H1 (cell line): Measurements from ENCODE around the gene SLX9. TPM values are rescaled to one million over a fixed set of nuclear protein-coding genes. Genes with fewer than 3 reads are reported as not detected.
A peak's percentile ranks its signal among the peaks of the same experiment; 100 is the strongest.

Source experiments
- CTCF ChIA-PET: fragments of 300-600 bp; sonication (Branson Sonifier 250); formaldehyde crosslinking; loops from one replicate; lab custom pipeline; 2021; ENCODE audit not compliant: partially characterized antibody; lab: Charles Lee
- POLR2A ChIA-PET: fragments of 300-600 bp; sonication (Branson Sonifier 250); formaldehyde crosslinking; loops from one replicate; lab custom pipeline; 2021; ENCODE audit warnings: inconsistent platforms; ENCODE audit not compliant: partially characterized antibody; lab: Charles Lee
- DNase-seq, 2 experiments: peaks; one replicate each; pipeline versions ENCODE4 v3.0.0 to v3.0.0-alpha.2; 2010 to 2022; ENCODE audit warnings: low spot score in 2 of 2, low read depth in 1 of 2, mixed read lengths in 1 of 2
- FAIRE-seq: peaks from 2 replicates; lab custom pipeline; 2011; peaks lifted over from hg19 to GRCh38; lab: Jason Lieb, UNC
- H2AFZ ChIP-seq: 2 replicates; pipeline ENCODE4 v1.8.1; 2012; ENCODE audit warnings: low read length, inconsistent platforms
- H2AK5ac ChIP-seq: 2 replicates; pipeline ENCODE4 v1.6.1; 2013; ENCODE audit warnings: low read depth, low read length
- H2BK120ac ChIP-seq: replicated peaks from 2 replicates; pipeline ENCODE3; 2013; ENCODE audit warnings: low read depth, low read length, inconsistent platforms
- H2BK12ac ChIP-seq: 2 replicates; pipeline ENCODE4 v1.6.1; 2013; ENCODE audit warnings: low read depth, low read length
- H2BK15ac ChIP-seq: 2 replicates; pipeline ENCODE4 v1.6.1; 2013; ENCODE audit warnings: low read length
- H2BK20ac ChIP-seq: 2 replicates; pipeline ENCODE4 v1.6.1; 2013; ENCODE audit warnings: low read length
- H2BK5ac ChIP-seq: 2 replicates; pipeline ENCODE4 v1.6.1; 2013; ENCODE audit warnings: low read depth, low read length
- H3K14ac ChIP-seq: 2 replicates; pipeline ENCODE4 v1.6.1; 2013; ENCODE audit warnings: inconsistent platforms; ENCODE audit not compliant: insufficient read length
- H3K18ac ChIP-seq: 2 replicates; pipeline ENCODE4 v1.6.1; 2013; ENCODE audit warnings: low read length; ENCODE audit errors: extremely low read depth
- H3K23ac ChIP-seq: 2 replicates; pipeline ENCODE4 v1.6.1; 2013; ENCODE audit warnings: inconsistent platforms; ENCODE audit not compliant: insufficient read length
- H3K23me2 ChIP-seq: 2 replicates; pipeline ENCODE4 v1.6.1; 2013; ENCODE audit warnings: low read depth, low read length
- H3K27ac ChIP-seq: 2 replicates; pipeline ENCODE4 v1.6.1; 2011; ENCODE audit warnings: low read depth, low read length, inconsistent platforms
- H3K27me3 ChIP-seq, 4 experiments: replicated peaks in 1 of 4; 1 replicate in 1 of 4; 2 replicates in 3 of 4; pipeline versions ENCODE4 v1.6.1 to v1.8.1; 2011 to 2013; ENCODE audit warnings: low read length in 3 of 4, mild to moderate bottlenecking in 3 of 4, inconsistent platforms in 2 of 4, mixed read lengths in 2 of 4, moderate library complexity in 1 of 4; ENCODE audit not compliant: control insufficient read depth in 3 of 4, insufficient read depth in 3 of 4; ENCODE audit errors: extremely low read depth in 1 of 4
- H3K36me3 ChIP-seq, 4 experiments: 2 replicates each; pipeline versions ENCODE4 v1.6.1 to v1.8.1; 2011 to 2013; ENCODE audit warnings: mild to moderate bottlenecking in 4 of 4, low read length in 3 of 4, moderate library complexity in 2 of 4, control low read depth in 1 of 4, inconsistent platforms in 1 of 4; ENCODE audit not compliant: insufficient read depth in 4 of 4, control insufficient read depth in 2 of 4
- H3K4ac ChIP-seq: replicated peaks from 2 replicates; pipeline ENCODE3; 2013; ENCODE audit warnings: low read length, low read depth, mixed read lengths, inconsistent platforms; ENCODE audit not compliant: insufficient read length
- H3K4me1 ChIP-seq, 4 experiments: replicated peaks in 1 of 4; 1 replicate in 1 of 4; 2 replicates in 3 of 4; pipeline versions ENCODE4 v1.6.1 to v1.8.1; 2011 to 2013; ENCODE audit warnings: low read length in 3 of 4, inconsistent platforms in 2 of 4, mixed read lengths in 1 of 4; ENCODE audit not compliant: insufficient read depth in 4 of 4, control insufficient read depth in 3 of 4
- H3K4me2 ChIP-seq, 2 experiments: 2 replicates each; pipeline versions ENCODE4 v1.6.1 to v1.8.1; 2011 to 2013; ENCODE audit warnings: low read depth in 2 of 2, low read length in 2 of 2, control low read depth in 1 of 2, inconsistent platforms in 1 of 2, mild to moderate bottlenecking in 1 of 2; ENCODE audit not compliant: insufficient read depth in 1 of 2
- H3K4me3 ChIP-seq, 4 experiments: fragments of 200-600, 300-600 bp in 1 of 4; sonication (generic), shearing (Covaris generic), sonication (Bioruptor Twin) in 1 of 4; 2 replicates each; pipeline versions ENCODE4 v1.5.1 to v1.8.1; 2011 to 2016; ENCODE audit warnings: low read length in 4 of 4, low read depth in 3 of 4, control low read depth in 2 of 4, inconsistent platforms in 2 of 4, mild to moderate bottlenecking in 2 of 4, mixed read lengths in 1 of 4, moderate library complexity in 1 of 4; ENCODE audit not compliant: insufficient read depth in 2 of 4; ENCODE audit errors: extremely low read depth in 1 of 4
- H3K56ac ChIP-seq: replicated peaks from 2 replicates; pipeline ENCODE3; 2013; ENCODE audit warnings: low read depth, mild to moderate bottlenecking, mixed read lengths, low read length, inconsistent platforms; ENCODE audit not compliant: insufficient read length
- H3K79me1 ChIP-seq: 2 replicates; pipeline ENCODE4 v1.6.1; 2013; ENCODE audit warnings: low read depth, low read length, control low read depth
- H3K79me2 ChIP-seq, 2 experiments: 2 replicates each; pipeline versions ENCODE4 v1.6.1 to v1.8.1; 2012 to 2013; ENCODE audit warnings: low read length in 2 of 2, mild to moderate bottlenecking in 2 of 2, inconsistent platforms in 1 of 2; ENCODE audit not compliant: insufficient read depth in 2 of 2, control insufficient read depth in 1 of 2
- H3K9ac ChIP-seq, 4 experiments: replicated peaks in 1 of 4; 1 replicate in 1 of 4; 2 replicates in 3 of 4; pipeline versions ENCODE4 v1.6.1 to v1.8.1; 2011 to 2013; ENCODE audit warnings: low read depth in 3 of 4, low read length in 3 of 4, control low read depth in 2 of 4, mild to moderate bottlenecking in 2 of 4, moderate library complexity in 2 of 4, inconsistent platforms in 1 of 4; ENCODE audit errors: extremely low read depth in 1 of 4
- H3K9me3 ChIP-seq, 2 experiments: 2 replicates each; pipeline versions ENCODE4 v1.6.1 to v1.8.1; 2012 to 2013; ENCODE audit warnings: mild to moderate bottlenecking in 2 of 2, moderate library complexity in 2 of 2, control low read depth in 1 of 2, inconsistent platforms in 1 of 2, low read depth in 1 of 2, low read length in 1 of 2, mixed read lengths in 1 of 2; ENCODE audit not compliant: insufficient read depth in 2 of 2
- H4K20me1 ChIP-seq, 2 experiments: replicated peaks in 1 of 2; 2 replicates each; pipeline versions ENCODE3 to v1.8.1; 2011 to 2013; ENCODE audit warnings: inconsistent platforms in 2 of 2, low read length in 2 of 2, mild to moderate bottlenecking in 1 of 2; ENCODE audit not compliant: insufficient read depth in 2 of 2, control insufficient read depth in 1 of 2
- H4K5ac ChIP-seq: 2 replicates; pipeline ENCODE4 v1.6.1; 2013; ENCODE audit warnings: low read length, low read depth, mixed read lengths, inconsistent platforms; ENCODE audit not compliant: insufficient read length
- H4K8ac ChIP-seq: 2 replicates; pipeline ENCODE4 v1.8.0; 2013; ENCODE audit warnings: mild to moderate bottlenecking, moderate library complexity, low read length, inconsistent platforms; ENCODE audit not compliant: insufficient read depth; ENCODE audit errors: extremely low read depth
- H4K91ac ChIP-seq: replicated peaks from 2 replicates; pipeline ENCODE3; 2013; ENCODE audit warnings: low read length, mixed read lengths, inconsistent platforms; ENCODE audit not compliant: insufficient read length
- BACH1 ChIP-seq: IDR thresholded peaks from 2 replicates; pipeline ENCODE4 v1.6.1; 2012; ENCODE audit warnings: low read length, improper control_type of control experiment
- CTCF ChIP-seq, 3 experiments: IDR thresholded peaks; 1 replicate in 2 of 3; 2 replicates in 1 of 3; pipeline versions ENCODE4 v1.5.1 to v1.6.1; 2011; ENCODE audit warnings: low read length in 3 of 3, mild to moderate bottlenecking in 3 of 3, inconsistent platforms in 2 of 3, low read depth in 1 of 3, moderate library complexity in 1 of 3; ENCODE audit not compliant: insufficient read depth in 1 of 3; ENCODE audit errors: control extremely low read depth in 1 of 3
- EGR1 ChIP-seq: IDR thresholded peaks from 2 replicates; pipeline ENCODE4 v1.6.1; 2011; ENCODE audit warnings: low read depth, low read length, borderline replicate concordance
- KDM5A ChIP-seq: fragments of 200-600 bp; IDR thresholded peaks from 2 replicates; pipeline ENCODE4 v1.7.1; 2012; ENCODE audit warnings: mild to moderate bottlenecking, low read length, inconsistent platforms, mixed read lengths
- POU5F1 ChIP-seq: IDR thresholded peaks from 2 replicates; pipeline ENCODE4 v1.6.1; 2011; ENCODE audit warnings: low read depth, mild to moderate bottlenecking, low read length, moderate library complexity
- RAD21 ChIP-seq, 2 experiments: IDR thresholded peaks in 1 of 2; conservative IDR thresholded peaks in 1 of 2; 2 replicates each; pipeline ENCODE4 v1.6.1; 2011; ENCODE audit warnings: low read depth in 2 of 2, low read length in 2 of 2, improper control_type of control experiment in 1 of 2, inconsistent platforms in 1 of 2, mild to moderate bottlenecking in 1 of 2, moderate library complexity in 1 of 2
- RBBP5 ChIP-seq: IDR thresholded peaks from 2 replicates; pipeline ENCODE4 v1.7.1; 2012; ENCODE audit warnings: low read depth, mild to moderate bottlenecking, inconsistent platforms, low read length, moderate library complexity, borderline replicate concordance
- RNF2 ChIP-seq: fragments of 200-900, 300-1000 bp; sonication (generic); IDR thresholded peaks from 2 replicates; pipeline ENCODE4 v1.7.1; 2016; ENCODE audit warnings: borderline replicate concordance, low read depth, mild to moderate bottlenecking, antibody characterized with exemption, low read length; ENCODE audit not compliant: poor library complexity, severe bottlenecking; ENCODE audit errors: missing control alignments
- SP1 ChIP-seq: IDR thresholded peaks from 2 replicates; pipeline ENCODE4 v1.6.1; 2011; ENCODE audit warnings: low read depth, low read length
- TAF1 ChIP-seq: IDR thresholded peaks from 2 replicates; pipeline ENCODE4 v1.6.1; 2011; ENCODE audit warnings: mild to moderate bottlenecking, low read depth, low read length
- WGBS, 2 experiments: shearing (Covaris generic) in 1 of 2; methylation state at CpG; one replicate each; pipeline versions ENCODE4 v1.1.6 to v1.1.7; 2013 to 2015; ENCODE audit warnings: low lambda C conversion rate in 2 of 2, mixed read lengths in 2 of 2, inconsistent platforms in 1 of 2, low coverage in 1 of 2, missing lambda C conversion rate in 1 of 2; ENCODE audit not compliant: insufficient replicate concordance in 2 of 2, insufficient coverage in 1 of 2, insufficient read length in 1 of 2; ENCODE audit errors: extremely low coverage in 1 of 2, missing lambda C conversion rate in 1 of 2; 5-methylcytosine and 5-hydroxymethylcytosine counted together
- polyA plus RNA-seq, 7 experiments: library from polyadenylated mRNA; depleted of rRNA in 3 of 7; stranded (reverse) in 5 of 7; unstranded in 2 of 7; fragments of >200 nt in 5 of 7; fragments of 200-250 nt in 2 of 7; gene quantifications; 1 replicate in 5 of 7; 2 replicates in 1 of 7; 4 replicates in 1 of 7; pipeline versions ENCODE4 v1.2.1 to v1.2.3, GENCODE V29; 2011 to 2013; ENCODE audit warnings: missing spikeins in 2 of 7, mixed read lengths in 2 of 7
- total RNA-seq: library from RNA; stranded (reverse); fragmentation: NEBNext Ultra II Directional; extraction: Animal tissue kit (Norgen Biotek cat#: 25700); gene quantifications from 2 replicates; pipeline ENCODE4 v1.2.1, GENCODE V29; 2021

SLX9 gene
- total and polyA plus RNA-seq, 2 of the 8 experiments (the other 6 are each of a cell fraction or from before 2014, with no cell fraction given): 17.7 to 57.3 TPM

DNA sequence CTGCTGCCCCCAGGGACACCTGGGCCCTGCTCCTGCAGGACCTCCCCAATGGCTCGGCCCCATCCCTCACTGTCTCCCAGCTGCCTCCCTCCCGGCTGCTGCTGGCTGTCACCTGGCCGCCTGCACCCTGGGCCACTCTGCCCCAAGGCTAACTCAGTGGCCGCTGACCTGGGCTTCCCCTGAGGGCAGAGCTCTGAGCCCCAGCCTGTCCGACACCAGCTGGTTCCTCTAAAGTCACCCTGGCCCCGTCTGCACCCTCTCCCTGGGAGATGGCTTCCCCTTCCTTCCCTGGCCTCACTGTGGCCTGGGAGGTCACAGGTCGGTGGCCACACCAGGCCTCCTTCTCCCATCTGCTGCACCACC is 34.1 kb upstream of the SLX9 start:
- Histone ChIP-seq H4K5ac (no peak overlapping the region), H3K23me2 (peaks cover 6% of the 10 kb centered on the region; the same call in 1 of the 2 replicates), H2BK20ac (no peak overlapping the region), H3K14ac (no peak overlapping the region), H3K79me2 (no peaks in the 10 kb centered on the region), H3K4me1 (peaks cover 0 to 11% (median 0%) of the 10 kb centered on the region in 4 experiments; a peak in 3 of 7 replicates), H3K4ac (no peak overlapping the region), H3K36me3 (no peaks in the 10 kb centered on the region; a peak in 1 of 8 replicates), H3K56ac (no peak overlapping the region), H2BK5ac (no peak overlapping the region), H2BK120ac (no peak overlapping the region), H3K23ac (no peak overlapping the region), H3K27me3 (peaks cover 0 to 2% (median 1%) of the 10 kb centered on the region in 4 experiments; a peak in 1 of 7 replicates), H3K4me2 (no peak overlapping the region), H3K9me3 (no peaks in the 10 kb centered on the region; a peak in 1 of 4 replicates), H2BK15ac (no peak overlapping the region), H4K8ac (peak overlapping the region; percentile 14; the same call in 1 of the 2 replicates), H2AFZ (no peak overlapping the region), H2BK12ac (no peak overlapping the region), H3K18ac (no peak overlapping the region), H2AK5ac (no peak overlapping the region), H3K79me1 (no peaks in the 10 kb centered on the region), H4K20me1 (peaks cover 0 to 11% of the 10 kb centered on the region in 2 experiments), H3K4me3 (no peak overlapping the region), H3K27ac (no peak overlapping the region; the same call in 1 of the 2 replicates), H4K91ac (peak overlapping the region; percentile 30), H3K9ac (no peak overlapping the region)
- WGBS, 2 experiments: 83% methylated on average over 6 of the region's 7 CpGs; no CpG with 5 or more reads in 1 of the 2 experiments
- ChIA-PET POLR2A (interaction anchor here (1.7 kb wide), 1 partner anchor 21 kb away, joined by 4 read pairs; no protein-coding TSS in a partner anchor), CTCF (interaction anchor here (0.8 to 3.3 kb wide), 3 partner anchors 13 to 370 kb away, joined by 3 to 24 read pairs (median 4); no protein-coding TSS in a partner anchor)
- TF ChIP-seq POU5F1 (no peak), RBBP5 (no peak), RNF2 (no peak), TAF1 (no peak), RAD21 (IDR thresholded peaks at IDR 0.05 in 1 of 2, conservative IDR thresholded peaks at IDR 0.05 in 1 of 2; ENCODE audit: low read depth in 2 of 2, low read length in 2 of 2) (no peak), EGR1 (no peak), CTCF (IDR thresholded peaks at IDR 0.05; ENCODE audit: control extremely low read depth in 1 of 3, insufficient read depth in 1 of 3, low read depth in 1 of 3, low read length in 3 of 3) (no peak), KDM5A (no peak), BACH1 (no peak), SP1 (no peak)
- DNase-seq (no peak), FAIRE-seq (no peak)
